NCI-H2107 treated with DMSO at 0.1 percent for 48 hours (cell line): ENCODE data around the gene TMEM221.
A peak's percentile ranks its signal among the peaks of the same experiment; 100 is the strongest.

ENCODE experiments used
- DNase-seq: peaks from one replicate; lab custom pipeline; 2025; ENCODE audit not compliant: unreplicated experiment; lab: John Stamatoyannopoulos, UW

The TMEM221 gene

DNA sequence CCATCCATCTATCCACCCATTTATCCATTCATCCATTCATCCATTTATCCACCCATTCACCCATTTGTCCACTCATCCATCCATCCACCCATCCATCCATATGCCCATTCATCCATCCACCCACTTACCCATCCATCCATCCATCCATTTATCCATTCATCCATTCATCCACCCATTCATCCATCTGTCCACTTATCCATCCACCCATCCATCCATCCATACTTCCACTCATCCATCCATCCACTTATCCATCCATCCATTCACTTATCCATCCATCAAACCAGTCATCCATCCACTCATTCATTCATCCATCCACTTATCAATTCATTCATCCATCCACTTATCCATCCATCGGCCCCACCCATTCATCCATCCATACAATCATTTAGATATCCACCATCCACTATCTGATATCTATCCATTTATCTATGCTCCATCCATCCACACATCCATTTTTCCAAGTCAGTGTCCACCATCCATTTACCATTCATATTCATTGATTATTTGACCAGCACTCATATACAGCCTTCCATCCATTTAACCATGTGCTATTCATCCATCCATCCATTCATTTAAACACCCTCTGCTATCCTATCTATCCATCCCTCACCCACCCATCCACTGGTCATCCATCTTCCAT lies 2.8 kb downstream of the TMEM221 start:
- no peak for DNase-seq

DNA sequence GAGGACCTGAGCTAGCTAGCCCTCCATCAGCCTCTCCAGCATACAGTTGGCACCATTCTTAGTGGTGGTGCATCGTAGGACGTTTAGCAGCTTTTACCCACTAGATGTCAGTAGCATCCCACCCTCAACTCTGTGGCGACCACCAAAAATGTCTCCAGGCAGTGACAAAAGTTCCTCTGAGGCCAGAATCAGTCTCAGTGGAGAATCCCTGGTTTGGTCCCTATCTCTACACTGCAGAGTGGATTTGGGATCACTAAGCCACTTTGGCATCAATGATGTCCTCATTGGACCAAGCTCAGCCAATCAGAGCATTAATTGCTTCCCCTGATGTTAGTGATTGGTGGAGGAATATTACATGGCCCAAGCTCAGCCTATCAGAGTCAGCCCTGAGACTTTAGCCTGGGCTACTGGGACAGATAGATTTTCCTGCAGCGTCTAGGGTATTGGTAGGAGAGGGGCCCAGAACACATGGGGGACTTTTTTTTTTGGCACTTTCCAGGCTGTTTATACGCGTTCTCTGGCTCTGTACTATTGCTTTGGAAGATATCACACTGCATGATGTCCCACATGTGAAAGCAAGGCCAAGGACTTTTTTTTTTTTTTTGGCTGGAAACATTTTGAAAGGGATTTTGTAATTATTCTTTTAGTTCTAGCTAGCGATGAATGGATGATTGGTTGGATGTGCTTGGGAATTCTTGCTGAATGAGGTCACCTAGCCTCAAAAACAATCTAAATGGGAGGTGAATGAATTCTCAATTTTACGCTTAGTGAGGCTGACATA lies 7.0 kb downstream of the TMEM221 start:
- DNase-seq: no peak

DNA sequence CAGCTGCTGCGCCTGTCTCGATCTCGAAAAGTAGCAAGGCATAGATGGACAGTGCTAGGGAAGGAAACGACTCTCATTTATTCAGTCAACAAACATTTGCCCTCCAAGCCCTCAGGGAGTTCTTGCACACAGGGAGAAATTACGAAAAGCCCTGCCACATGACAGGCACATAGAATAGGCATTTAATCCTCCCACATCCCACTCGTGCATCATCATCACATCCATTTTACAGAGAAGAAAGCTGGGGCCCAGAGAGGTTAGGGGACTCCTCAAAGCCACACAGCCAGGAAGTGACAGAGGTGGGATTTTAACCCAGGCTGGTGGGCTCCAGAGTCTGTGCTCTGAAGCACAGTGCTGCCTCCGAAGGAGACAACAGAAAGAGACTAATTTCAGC lies 11.6 kb downstream of the TMEM221 start:
- DNase-seq: no peak

DNA sequence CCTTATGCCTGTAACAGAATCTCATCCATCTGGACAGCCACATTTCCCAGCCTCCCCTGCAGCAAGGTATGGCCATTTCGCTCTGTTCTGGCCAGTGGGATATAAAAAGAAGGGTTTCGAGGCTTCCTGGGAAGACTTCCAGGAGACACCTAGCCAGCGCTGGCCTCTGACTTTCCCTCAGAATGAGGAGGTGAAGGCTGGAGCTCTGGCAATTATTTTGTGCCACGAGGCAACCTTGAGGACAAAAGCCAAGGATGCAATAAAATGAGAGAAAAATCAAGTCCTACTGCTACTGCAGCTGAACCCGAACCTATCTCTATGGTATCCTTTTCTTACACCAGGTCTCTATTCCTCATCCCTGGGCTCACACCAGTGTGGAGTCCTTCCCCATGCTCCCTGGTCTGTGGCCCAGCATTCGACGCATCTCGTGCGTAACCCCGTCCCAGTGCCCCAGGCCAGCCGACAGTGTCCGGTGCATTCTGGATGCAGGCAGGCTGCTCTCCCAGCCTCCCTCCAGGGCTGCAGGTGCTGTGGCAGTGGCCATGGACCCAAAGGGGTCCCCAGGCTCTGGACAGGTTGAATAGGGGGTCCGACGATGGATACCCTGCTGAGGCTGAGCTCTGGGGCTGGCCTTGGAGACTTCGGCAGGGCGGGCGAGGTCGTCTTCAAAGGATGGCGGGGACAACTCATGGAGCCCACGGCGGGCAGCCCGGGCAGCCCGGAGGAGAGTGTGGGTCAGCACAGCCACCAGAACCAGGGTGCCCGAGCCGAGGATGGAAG lies 12.2 kb downstream of the TMEM221 start:
- DNase-seq: no peak

DNA sequence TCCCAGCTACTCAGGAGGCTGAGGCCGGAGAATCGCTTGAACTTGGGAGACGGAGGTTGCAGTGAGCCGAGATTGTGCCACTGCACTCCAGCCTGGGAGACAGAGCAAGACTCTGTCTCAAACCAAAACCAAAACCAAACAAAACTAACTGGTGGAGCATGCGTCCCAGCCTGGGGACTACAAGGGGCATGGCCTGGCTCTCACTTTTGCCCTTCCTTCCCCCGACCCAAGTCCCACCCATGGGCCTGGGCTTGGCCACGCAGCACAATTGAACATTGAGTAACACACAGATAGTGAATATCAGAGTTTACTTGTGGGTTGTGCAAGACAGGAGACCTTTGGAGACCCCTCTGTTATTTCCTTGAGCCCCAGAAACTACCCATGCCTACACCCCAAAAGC lies 13.2 kb downstream of the TMEM221 start:
- DNase-seq: no peak

DNA sequence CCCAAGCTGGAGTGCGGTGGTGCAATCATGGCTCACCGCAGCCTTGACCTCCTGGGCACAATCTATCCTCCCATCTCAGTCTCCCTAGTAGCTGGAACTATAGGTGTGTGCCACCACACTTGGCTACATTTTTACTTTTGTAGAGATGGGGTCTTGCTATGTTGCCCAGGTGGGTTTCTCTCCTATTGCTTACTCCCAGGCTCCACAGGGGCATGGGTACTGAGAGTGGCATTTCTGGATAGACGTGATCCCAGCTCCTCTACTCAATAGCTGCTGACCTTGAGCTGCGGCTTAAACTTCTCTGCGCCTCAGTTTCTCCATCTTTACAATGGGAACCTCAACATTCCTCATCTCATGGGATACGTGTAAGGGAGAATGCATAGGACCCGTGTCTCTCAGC lies 17.1 kb downstream of the TMEM221 start:
- no peak for DNase-seq

DNA sequence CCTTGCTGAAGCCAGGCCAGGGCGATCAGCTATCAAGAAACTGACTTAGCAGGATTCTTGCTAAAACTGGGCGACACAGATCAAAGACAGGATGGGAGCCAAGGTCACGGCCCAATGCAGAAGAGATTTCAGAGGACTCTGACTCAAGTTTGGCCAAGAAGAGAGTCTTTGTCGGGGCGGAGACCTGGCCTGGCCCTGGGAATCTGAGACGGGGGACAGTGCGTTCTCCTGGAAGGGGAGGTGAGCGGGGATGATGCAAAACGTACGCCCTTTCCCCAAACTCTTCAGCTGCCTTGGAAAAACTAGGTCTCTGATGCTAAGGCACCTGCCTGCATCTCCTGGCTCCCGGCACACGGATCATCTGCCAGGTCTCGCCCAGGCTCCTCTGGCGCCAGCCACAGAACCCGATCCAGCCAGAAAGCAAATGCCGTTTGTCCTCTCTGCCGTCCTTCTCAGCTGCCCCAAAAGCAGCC lies 18.8 kb downstream of the TMEM221 start:
- DNase-seq: no peak

DNA sequence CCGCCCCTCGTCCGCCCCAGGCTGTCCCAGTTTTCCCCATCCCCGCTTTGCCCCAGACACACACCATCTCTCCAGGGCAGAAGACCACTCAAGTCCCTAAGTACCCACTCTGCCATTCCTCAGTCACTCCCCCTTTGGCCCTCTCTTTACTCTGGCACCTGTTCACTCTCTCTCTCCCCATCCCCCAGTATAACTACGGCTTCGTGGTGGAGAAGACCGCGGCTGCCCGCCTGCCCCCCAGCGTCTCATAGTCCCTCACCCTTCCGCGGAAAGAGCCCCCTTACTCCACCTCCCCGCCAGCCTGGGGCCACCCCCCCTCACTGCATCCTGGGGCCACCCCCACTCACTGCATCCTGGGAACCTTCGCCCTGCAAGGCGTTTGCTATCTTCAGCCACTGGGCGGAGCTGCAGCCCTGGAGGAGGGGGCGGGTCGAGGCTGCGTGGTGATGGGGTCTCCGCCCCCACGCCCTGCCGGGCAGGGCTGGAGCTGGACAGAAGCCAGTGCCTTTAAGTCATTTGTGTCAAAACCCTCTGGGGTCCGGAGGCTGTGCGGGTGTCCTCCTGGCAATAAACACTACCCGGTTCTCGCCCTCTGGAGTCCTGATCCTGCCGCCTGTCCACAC lies 23.6 kb downstream of the TMEM221 start:
- DNase-seq: no peak

DNA sequence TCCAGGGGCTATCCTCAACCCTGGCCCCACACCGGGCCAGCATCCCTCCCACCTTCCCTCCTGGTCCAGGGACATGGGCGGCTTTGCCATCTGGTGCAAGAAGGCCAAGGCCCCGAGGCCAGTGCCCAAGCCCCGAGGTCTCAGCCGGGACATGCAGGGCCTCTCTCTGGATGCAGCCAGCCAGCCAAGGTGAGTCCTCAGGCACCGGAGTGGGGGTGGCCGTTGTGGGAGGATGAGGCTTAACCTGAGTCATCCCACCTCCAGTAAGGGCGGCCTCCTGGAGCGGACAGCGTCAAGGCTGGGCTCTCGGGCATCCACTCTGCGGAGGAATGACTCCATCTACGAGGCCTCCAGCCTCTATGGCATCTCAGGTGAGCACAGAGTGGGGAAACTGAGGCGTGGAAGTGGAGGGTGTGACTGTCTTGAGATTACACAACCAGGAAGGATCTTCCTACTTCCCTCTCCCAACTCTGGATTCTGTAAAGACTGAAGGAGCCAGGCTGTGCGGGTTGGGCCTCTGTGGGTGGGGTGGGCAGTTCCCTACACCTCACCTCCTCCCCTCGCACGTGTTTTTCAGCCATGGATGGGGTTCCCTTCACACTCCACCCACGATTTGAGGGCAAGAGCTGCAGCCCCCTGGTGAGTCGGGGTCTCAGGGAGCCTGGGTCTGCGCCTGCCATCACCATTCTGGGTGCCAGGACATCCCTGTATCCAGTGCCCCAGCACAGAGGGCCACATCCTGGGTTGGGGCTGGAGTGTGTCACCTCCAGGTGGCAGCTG lies 24.8 kb downstream of the TMEM221 start:
- DNase-seq: no peak

DNA sequence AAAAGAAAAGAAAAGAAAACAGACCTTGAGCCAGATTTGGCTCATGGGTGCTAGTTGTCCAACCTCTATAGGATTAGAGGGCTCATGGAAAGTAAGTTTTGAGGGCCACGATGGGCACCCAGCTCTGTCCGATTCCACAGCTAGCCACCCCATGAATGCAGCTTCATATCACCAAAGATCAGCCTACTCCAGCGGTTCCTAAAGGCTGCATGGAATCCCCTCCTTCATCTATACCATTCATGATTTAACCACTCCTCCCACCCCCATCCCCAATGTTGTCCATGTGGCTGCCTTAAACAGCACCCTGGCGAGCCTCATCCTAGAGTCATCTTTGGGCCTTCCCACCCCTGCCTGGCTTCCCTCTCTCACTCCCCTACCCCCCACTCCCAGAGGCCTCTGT lies 26.5 kb downstream of the TMEM221 start:
- no peak for DNase-seq

DNA sequence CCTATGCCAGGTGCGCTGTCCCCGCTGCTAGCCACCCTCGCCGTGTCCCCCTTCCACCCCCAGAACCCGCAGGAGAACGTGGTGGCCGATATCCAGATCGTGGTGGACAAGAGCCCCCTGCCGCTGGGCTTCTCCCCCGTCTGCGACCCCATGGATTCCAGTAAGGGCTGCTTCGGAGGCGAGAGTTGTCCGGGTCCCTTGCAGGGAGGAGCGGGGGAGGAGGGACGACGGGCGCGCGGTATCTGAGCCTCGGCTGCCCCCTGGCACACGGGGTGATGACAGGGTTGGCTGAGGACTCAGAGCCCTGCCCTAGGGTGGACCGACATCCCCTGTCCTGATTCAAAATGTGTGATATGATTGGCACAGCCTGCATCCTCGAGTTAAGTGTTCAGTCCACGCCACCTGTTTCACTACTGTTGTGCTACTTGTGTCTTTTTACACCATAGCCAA lies 28.0 kb downstream of the TMEM221 start:
- DNase-seq: no peak

DNA sequence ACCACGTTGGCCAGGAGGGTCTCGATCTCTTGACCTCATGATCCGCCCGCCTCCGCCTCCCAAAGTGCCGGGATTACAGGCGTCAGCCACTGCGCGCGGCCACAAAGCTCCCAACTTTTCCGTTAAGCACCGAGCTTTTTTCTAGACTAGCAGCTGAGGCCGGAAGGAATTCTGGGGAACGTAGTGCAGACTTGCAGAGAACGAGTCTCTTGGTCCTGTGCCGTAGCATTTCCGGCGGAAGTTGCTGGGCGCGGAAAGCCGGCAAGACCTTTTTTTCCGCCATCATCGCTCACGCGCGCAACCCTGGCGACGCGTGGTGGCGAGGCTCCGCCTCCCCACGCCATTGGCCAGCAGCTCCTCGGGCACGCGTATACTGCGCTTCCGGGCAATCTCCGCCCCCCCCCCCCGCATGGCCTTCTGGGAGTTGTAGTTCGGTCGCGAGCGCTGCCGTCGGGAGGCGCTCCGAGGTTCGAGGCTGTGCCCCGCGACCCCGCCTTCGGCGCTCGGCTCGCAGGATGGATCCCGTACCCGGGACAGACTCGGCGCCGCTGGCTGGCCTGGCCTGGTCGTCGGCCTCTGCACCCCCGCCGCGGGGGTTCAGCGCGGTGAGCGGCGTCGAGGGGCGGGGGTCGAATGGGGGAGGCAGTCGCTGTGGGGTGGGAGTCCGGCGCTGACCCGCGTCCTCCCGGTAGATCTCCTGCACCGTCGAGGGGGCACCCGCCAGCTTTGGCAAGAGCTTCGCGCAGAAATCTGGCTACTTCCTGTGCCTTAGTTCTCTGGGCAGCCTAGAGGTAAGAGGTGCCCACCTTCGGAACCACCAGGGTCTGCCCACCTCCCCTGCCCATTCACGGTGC lies 28.6 kb downstream of the TMEM221 start, which contains the start of gene MVB12A:
Gene MVB12A, plus strand, starts transcription at position 427 of the 854 bp plus-strand sequence. Its CDS starts 89 bp downstream, at position 516.
- peak; percentile 88 for DNase-seq

DNA sequence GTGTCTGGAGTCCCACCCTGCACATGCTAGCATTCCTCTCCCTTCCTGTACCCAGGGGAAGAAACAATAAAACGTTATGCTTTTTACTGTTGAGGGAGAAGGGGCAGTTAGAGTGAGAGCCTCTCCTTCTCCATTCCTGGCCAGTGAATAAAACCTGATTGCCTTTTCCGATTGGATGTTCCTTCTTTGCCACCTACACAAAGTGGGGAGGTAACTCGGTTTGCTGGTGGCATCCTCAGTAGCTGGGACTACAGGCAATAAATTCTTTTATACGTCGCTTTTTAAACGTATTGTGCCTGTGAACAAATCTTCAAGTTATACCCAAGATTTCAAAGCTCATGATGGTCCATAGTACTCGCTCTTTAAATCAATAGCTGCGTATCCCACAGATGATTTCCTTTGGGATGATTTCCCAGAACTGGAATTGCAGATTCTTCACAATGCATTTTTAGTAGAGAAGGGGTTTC lies 29.3 kb downstream of the TMEM221 start:
- no peak for DNase-seq

DNA sequence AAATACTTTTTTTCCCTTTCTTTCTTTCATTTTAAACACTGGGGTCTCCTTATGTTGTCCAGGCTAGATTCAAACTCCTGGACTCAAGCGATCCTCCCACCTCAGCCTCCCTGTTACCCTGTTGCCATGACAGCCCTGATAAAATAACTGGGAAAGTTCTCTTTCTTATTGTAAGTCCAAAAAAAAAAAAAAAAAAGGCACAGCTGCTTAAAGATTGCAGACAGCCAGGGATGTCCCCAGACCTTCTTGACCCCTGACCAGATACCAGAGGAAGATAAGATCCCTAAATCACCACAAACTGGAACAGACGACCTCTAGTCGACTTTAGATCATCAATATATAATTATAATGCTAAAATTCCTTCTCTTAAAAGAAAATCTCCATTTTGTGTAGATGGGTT lies 29.8 kb downstream of the TMEM221 start:
- DNase-seq: no peak

DNA sequence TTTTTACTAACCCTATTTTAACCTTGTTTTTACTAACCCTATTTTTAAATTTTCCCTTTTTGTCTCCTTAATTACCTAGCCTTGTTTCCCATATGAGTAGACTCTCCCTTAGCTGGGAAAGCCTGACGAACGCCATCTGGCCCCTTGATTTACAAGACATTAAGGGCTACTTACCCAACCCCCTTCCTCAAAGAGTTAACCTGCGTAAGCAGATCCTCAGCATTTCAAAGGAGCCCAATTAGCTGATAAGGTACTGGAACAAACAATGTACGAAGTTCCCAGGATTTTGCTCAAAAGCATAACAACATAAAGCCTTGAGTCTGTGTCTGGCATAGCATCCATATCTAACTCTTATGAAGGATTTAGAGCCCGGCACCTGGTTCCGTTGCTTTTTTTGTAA lies 33.3 kb downstream of the TMEM221 start:
- DNase-seq: no peak

DNA sequence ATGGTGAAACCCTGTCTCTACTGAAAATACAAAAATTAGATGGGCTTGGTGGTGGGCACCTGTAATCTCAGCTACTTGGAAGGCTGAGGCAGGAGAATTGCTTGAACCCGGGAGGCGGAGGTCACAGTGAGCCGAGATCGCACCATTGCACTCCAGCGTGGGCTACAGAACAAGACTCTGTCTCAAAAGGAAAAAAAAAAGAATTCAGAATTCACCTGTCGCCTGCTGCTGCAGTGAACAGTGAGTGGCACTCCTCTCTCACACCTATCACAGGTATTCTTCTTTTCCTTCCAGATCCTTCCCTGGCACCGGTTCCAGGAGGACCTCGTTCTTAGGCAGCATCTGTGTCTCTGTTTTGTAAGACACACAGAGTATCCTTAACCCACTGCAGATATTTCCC lies 34.4 kb downstream of the TMEM221 start:
- no peak for DNase-seq

DNA sequence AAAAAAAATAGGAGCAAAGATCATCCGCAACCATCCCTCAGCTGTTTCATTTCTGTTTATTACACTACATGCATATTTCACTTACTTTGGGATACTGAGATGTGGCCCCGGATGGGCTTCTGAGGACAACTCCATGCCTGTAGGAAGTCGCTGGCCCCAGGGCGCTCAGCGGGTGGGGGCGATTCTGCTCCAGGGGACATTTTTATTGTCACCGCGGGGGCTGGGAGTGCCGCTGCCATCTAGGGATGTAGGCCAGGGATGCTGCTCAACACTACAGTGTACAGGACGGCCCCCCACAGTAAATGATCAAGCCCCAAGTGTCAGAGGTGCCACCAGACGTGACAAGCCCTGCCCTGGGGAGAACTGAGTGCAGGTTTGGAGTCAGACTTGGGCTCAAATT lies 36.7 kb downstream of the TMEM221 start:
- no peak for DNase-seq

DNA sequence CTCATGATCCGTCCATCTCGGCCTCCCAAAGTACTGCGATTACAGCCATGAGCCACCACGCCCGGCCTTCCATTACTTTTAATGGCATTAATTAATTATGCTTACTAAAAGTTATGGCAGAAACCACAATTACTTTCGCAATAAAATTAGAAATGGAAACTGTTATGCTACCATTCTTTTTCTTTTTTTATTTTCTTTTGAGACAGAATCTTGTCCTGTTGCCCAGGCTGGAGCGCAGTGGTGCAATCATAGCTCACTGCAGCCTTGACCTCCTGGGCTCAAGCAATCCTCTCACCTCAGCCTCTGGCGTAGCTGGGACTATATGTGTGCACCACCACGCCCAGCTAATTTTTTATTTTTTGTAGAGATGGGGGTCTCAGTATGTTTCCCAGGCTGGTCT lies 38.5 kb downstream of the TMEM221 start:
- no peak for DNase-seq

DNA sequence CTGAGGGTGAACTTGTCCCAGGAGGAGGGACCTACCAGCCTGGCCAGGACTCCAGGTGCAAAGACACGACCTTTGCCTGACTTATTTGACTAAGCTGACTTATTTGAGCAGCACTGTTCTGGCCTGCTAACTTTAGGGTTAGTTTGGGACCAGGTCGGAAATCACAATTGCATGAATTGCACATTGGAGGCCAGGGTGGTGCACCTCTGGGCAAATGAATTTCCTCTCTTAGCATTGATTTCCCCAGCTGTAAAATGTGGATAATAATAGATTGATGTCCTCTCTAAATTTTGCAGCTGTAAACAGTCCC lies 41.6 kb downstream of the TMEM221 start:
- no peak for DNase-seq
